Inflammatory macrophage treated with lipopolysaccharide for 4 hours (primary cell): ENCODE measurements around the gene GANC.
"Not testable (repeated sequence)": the region's sequence is repeated elsewhere in the genome, so short reads cannot be mapped to it uniquely, and the experiment has no call there.

Source experiments
- DNase-seq: peaks from one replicate; pipeline ENCODE4 v3.0.0-alpha.2; 2020

Gene GANC, protein sequence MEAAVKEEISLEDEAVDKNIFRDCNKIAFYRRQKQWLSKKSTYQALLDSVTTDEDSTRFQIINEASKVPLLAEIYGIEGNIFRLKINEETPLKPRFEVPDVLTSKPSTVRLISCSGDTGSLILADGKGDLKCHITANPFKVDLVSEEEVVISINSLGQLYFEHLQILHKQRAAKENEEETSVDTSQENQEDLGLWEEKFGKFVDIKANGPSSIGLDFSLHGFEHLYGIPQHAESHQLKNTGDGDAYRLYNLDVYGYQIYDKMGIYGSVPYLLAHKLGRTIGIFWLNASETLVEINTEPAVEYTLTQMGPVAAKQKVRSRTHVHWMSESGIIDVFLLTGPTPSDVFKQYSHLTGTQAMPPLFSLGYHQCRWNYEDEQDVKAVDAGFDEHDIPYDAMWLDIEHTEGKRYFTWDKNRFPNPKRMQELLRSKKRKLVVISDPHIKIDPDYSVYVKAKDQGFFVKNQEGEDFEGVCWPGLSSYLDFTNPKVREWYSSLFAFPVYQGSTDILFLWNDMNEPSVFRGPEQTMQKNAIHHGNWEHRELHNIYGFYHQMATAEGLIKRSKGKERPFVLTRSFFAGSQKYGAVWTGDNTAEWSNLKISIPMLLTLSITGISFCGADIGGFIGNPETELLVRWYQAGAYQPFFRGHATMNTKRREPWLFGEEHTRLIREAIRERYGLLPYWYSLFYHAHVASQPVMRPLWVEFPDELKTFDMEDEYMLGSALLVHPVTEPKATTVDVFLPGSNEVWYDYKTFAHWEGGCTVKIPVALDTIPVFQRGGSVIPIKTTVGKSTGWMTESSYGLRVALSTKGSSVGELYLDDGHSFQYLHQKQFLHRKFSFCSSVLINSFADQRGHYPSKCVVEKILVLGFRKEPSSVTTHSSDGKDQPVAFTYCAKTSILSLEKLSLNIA (N-terminal part only)

DNA sequence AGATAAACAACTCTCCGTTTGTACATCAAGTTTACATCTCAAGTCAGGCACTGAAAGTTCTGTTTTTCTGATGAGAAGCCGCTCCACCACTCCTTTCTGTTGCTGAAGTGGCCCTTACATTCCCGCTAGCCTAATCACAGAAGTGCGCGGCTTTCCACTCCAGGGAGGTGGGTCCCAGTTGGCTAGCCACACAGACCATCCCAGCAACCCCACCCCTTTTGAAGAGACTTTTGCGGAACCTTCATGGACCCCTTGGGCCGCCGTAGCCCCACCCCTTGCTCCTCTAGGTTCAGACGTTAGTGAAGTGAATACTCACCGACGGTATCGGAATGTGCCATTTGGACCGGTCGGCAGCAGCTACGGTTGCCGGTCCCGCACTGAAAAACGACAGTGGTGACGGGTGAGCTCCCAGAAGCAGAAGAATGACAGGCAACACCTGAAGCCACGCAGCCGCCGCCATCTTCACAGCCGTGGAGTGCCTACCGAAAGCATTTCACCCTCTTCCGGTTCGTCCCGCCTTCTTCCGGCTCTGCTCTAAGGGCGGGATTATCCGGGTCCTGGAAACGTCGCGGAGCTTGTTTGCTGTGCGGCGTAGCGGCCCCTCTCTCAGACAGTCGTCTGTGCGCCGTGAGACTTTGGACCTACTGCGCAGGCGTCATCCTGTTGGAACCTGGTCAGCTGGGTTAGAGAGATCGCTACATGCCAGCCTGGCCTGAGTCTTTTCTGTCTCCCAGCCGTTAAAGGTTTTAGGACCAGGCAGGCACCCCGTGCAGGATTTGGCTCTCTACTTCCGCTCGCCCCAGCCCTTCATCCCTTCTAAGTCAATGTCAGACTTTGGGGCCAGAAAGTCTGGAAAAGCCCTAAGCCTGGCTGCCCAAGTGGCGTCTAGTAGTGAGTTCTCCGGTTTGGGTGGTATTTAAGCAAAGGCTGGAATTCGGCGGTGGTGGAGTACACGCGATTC is at the start of gene GANC, which contains the start of gene TMEM87A:
GANC (plus strand) TSS at position 263 of the 961 bp plus-strand sequence. CDS start 1,281 bp downstream, outside the sequence.
TMEM87A (minus strand) TSS at position 495 of the 961 bp plus-strand sequence; CDS start at position 460, 35 bp downstream.
- DNase-seq: peak; percentile 98

DNA sequence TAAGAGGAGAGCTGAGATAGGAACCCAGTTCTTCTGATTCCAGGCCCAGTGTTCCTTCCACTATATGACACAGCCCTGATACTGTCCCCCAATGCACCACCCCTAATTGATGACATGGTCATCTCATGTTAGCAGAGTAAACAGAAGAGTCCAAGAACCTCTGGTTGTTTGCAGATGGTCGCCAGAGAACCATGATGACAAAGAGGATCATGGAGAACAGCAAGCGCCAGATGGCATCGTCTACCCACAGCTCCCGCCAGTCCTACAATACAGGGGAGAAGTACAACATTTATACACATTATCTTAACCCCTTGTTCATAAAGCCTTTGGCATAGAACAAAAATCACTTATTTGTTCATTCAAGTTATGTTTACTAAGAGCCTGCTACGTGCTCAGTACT is 46.4 kb upstream of the GANC start:
- DNase-seq: no peak

DNA sequence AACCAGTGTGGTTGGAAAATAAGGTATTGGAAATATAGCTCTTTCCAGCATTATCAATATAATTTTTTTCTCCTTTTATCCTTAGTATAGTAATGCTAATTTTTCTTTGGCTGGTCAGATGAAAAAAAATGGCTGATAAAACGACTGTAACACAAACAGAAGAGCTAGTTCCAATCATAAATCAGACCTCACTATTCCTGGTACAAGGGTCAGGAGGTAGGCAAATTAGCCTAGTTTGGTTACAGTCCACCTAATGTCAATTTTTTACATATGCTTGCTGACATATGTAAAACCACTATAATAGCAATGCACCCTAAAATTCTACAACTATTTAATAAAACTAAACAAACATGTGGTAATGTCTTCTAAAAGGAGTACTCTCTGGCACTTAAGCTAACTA is 45.0 kb upstream of the GANC start:
- no peak for DNase-seq

DNA sequence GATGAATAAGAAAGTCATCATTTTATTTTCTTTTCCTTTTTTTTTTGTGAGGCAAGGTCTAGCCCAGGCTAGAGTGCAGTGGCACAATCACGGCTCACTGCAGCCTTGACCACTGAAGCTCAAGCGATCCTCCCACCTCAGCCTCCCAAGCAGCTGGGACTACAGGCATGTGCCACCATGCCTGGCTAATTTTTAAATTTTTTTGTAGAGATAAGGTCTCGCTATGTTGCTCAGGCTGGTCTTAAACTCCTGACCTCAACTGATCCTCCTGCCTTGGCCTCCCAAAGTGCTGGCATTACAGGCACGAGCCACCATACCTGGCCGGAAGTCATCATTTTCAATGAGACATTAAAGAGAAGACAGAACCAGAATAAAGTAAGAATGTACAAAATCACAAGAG is 44.0 kb upstream of the GANC start:
- not testable (repeated sequence) for DNase-seq

DNA sequence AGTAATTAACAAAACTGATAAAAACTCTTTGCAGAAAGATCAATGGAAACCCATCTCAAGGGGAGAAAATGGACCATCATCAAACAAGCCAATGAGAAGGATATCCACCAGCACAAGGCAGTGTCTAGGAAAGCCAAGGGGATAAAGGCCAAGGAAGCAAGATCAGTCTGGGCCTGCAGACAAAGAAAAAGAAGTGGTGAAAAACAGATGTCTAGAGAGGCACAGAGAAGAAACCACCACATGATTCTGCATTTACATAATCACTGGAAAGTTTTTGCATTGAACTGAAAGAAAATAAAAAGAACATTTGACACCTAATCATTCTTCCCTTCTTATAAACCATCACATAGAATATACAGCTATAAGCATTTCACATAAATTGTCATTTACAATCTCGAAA is 41.9 kb upstream of the GANC start:
- no peak for DNase-seq

DNA sequence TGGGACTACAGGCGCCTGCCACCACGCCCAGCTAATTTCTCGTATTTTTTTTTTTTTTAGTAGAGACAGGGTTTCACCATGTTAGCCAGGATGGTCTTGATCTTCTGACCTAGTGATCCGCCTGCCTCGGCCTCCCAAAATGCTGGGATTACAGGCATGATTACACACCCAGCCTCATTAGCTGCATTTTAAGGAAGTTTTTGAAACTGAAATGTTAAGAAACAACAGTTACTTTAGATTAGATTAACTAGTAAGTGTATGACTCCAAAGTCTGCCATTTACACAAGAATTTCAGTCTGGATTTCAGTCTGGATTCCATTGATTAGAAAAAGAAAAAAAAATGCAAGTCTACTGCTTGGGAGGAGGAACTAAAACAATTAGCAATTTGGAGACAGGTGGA is 40.4 kb upstream of the GANC start:
- no peak for DNase-seq

DNA sequence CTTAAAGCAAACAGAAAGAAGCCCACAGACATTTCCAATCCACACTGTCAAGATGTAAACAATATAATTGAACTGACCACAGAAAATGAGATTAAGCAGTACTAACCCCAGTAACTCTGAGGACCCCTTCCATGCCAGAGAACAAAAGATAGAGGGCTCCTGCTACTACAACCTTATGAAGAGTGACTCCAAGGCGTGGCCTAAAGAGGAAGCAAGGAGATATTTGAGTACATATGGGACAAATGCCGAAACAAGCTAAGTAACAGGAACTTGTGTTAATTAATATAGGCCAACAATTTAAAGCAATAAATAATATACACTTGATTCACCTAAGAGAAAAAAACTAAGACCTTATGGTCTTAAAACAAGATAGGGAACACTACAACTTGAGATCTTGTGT is 39.9 kb upstream of the GANC start:
- DNase-seq: peak; percentile 15

DNA sequence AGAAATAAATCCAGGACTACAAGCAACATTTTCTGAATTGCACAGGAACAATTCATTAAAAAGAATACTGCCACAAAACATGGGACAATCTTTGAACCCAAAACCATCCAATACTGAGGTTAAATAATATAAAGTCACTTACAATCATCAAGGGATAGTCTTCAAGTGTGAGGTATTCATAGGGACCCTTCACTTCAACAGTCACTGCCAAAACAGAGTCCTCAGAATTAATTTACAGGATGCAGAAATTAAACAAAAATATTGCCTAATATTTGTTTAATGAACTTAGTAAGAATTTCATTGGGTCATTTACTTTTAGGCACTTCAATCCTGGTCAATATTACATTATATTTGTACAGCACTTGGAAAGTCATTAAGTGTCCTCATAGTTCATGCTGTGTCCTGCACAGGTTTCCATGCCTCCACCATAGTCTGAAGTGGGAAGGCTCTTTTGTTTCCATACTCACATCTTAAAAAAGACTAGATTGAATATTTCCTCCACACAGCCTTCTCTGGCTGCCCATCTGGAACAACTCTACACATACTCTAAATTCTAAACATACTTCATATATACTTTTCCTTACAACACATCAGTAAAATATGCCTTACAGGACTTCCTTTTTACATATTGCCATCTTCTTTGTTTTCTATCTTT is 33.3 kb upstream of the GANC start:
- DNase-seq: no peak

DNA sequence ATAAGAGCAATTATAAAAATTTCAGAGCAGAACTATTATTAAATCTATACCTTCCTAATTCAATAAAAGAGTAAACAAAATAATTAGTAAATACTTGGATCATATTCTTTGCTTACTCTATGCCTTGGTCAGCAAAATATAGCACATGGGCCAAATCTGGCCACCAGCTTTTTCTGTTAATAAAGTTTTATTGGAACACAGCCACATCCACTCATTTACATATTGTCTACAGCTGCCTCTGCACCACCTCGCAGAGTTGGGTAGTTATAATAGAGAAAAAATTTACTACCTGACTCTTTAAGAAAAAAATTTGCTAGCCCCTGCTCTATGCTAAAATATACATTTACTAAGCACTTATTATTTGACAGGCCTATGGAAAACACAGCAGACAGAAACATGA is 32.2 kb upstream of the GANC start:
- DNase-seq: no peak

DNA sequence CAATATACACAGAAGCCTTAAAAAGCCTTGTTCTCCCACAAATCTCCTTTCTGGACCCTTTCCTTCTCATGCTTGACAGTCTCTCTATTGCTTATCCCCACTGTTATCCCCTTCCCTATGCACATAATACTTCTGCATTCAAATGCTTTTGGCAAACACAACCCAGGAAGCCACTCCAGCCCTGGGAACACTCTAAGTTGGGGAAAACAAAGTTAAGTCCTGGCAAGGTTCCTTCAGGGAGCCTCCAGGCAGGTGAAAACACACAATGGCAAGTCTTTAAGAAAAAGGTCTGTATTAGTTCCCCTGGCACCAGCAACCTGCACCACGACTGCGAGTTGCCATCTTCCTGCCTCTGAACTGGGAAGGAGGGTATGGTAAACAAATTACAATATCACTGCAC is 19.7 kb upstream of the GANC start:
- no peak for DNase-seq

DNA sequence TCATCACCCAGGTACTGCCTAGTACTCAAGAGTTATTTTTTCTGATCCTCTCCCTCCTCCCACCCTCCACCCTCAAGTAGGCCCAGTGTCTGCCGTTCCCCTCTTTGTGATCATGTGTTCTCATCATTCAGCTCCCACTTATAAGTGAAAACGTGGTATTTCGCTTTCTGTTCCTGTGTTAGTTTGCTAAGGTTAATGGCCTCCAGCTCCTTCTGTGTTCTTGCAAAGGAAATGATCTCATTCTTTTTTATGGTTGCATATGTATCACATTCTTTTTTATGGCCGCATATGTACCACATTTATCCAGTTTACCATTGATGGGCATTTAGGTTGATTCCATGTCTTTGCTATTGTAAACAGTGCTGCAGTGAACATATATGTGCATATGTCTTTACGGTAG is 8.2 kb upstream of the GANC start:
- DNase-seq: peak; percentile 15

DNA sequence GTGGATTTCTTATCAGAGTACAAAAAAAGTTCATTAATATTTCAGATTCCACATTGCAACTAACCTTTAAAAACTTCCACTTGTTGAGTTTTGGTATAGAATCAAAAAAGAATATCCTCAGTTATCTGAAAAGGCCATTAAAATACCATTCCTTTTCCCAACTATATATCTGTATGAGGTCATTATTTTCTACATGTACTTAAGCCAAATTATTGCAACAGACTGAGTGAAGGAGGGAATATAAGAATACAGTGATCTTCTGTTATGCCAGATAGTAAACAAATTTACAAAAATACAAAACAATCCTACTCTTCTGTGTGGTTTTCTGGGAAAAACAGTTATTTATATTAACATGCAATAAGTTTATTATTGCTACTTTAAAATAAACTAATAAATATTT is 5.7 kb upstream of the GANC start:
- no peak for DNase-seq

DNA sequence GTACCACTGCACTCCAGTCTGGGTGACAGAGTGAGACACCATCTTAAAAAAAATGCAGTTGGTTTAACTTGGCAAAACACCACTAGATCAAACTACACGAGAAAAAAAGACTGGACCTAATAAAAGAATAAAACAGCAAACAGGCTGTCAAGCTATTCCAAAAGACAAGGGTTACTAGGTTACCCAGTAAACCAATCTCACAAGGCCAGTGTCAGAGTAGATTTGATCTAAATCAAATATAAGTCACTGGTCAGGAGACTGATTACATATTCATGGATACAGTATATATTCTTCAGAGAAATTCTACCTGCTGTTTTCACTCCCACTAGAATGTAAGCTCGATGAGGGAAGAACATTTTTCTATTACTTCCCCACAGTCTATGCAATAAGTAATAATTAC is 2.5 kb upstream of the GANC start:
- DNase-seq: no peak

DNA sequence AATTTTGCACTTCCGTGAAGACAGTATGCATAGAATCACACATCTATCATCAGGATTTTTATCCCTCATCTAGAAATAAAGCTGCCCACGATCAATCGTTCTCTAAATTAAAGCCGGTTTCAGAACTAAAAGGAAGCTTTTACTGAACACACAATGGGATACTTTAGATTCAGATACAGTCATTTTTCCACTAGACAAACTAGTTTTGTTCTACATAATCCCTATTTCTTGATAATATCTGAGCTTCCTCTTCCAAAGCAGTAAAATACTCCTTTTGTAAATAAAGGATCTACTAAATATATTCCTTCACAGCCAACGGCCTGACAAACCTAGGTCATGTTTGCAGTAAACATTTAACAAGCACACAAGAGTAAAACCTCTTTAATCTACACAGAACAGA is 2.0 kb upstream of the GANC start:
- DNase-seq: no peak

DNA sequence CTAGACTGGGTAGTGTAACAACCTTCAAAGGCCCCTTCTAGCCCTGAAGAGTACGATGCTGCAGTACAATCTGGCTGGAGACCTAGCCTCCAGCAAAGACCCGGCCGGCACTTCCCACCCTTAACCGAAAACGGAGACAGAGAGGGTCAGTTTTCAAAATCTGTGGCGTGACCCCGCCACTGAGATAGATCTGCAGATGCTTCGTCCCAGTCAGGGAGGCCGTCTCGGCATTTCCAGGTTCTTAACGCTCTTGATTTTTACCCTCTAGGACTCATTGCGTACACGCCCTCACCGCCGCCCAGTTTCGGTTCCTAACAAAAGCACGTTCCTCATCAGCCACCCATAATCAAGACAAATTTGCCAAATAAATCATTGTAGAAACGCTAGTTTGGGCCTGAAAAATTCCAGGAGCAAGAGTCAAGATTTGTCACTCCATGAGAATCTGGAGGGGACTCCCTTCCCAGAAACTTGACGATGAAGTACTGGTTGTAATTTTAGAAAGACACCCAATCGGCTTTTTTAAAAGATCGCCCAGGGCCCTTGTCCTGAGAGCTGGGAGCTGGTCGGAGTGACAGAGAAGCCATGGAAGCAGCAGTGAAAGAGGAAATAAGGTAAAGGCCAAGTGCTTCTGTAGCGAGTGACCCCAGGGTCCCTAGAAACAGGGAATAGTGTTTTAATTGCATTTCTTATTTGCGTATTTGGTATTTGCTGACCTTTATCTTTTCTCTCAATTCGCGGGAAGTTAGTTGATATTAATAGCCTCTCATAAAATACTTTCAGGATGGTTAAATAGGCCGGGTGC is 1.1 kb downstream of the GANC start:
- peak; percentile 87 for DNase-seq

DNA sequence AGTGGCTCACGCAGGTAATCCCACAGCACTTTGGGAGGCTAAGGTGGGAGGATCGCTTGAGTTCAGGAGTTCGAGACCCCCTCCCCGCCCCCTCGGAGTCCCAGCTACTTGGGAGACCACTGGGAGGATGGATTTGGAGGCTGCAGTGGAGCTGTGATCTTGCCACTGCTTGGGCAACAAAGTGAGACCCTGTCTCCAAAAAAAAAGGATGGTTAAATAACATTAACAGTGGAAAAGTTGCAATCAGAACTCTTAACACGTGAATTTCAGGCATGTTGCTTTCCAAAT is 1.6 kb downstream of the GANC start:
- DNase-seq: no peak

DNA sequence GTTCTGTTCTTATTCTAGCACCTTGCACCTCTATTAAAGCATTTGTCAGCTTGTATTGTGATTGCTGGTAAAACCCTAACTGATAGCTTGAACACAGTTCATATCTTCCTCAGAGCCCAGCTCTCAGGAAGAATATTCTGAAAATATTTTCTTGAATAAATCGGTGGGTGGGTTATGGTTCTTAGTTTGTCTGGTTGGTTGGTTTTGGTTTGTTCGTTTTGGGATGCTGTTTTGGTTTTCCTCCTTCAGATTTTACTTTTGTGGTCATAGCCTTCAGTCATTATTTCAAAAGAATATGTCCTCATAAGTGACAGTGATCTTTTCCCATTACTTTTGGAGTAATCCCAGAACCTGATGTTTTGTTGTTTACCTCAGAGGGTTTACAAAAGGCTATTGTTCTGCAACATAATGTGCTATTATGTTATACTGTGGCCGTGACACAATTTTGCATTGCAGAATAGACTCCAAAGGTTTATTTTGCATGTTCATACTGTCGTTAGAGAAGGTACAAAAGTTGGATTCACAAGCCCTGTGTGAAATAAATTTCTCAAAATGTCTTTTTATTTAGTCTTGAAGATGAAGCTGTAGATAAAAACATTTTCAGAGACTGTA is 2.9 kb downstream of the GANC start:
- DNase-seq: peak; percentile 53

DNA sequence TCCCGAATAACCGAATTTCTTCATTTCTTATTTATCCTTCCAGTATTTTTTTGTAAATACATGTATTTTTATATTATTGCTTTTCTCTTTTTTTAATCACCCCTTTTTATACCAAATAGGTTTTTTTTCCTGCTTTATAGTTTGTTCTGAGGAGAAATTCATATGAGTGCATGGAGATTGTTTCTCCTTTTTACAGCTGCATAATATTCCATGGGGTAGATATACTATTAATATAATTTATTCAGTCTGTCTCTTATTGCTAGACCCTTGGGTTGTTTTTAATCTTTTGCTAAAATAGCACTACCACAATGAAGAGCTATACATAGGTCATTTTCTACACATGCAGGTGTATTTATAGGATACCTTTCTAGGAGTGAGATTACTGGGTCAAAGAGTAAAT is 3.8 kb downstream of the GANC start:
- no peak for DNase-seq

DNA sequence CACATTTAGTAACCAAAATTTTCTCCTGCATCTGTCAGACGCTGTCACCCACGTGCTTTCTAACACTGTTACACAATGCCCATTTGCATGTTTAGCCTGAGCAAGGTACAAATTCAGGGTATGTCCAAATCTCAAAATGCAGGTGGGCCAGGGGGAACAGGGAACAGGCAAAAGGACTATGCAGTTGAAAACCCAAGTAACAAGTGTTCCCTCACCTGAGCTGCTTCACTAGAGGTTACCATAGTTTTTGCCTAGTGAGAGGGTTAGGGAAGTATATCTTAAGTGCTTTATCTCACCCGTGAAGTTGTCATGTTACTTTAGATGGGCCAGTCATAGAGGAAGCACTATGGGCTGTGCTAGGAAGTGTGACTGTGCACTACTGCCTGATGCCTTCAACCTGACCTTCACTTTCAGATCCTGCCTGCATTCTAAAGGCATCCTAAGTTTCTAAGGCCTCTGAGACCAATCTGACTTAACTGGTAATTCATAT is 6.3 kb downstream of the GANC start:
- DNase-seq: peak; percentile 85

DNA sequence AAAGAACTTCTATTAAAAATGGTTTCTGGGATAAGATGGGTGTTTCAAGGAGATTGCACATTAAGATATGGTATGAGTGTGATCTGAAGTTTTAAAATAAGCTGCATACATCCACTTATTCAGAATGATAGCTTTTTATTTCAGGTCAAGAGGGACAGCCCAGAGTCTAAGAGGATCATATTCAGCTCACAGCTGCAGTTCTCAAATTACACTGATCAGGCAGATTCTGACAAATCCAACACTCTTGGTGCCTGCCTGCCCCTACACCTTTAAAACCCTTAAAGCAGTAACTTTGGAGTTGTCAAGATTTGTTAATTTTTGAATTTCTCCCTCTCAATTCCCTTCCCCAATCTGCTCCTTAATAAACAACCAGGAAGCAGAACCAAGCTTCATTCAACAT is 9.3 kb downstream of the GANC start:
- no peak for DNase-seq

DNA sequence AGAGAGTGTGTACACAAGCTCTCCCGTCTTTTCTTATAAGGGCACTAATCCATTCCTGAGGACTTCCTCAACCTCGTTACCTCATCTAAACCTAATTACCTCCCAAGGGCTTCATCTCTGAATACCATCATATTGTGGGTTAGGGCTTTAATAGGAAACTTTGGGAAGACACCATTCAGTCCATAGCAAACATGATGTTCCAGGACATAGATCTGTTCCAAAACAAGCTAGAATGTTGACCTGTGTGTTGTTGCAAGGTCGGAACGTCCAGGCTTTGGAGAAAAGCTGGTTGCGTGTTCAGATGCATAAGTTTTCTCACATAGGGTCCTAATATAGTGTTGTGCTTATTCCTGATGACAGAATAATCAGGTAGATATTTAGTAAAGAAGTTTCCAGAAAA is 9.9 kb downstream of the GANC start:
- no peak for DNase-seq
